ENCODE data around the gene HDAC7.
"Not testable (repeated sequence)": the region's sequence is repeated elsewhere in the genome, so short reads cannot be mapped to it uniquely, and the experiment has no call there.

Gene HDAC7

DNA sequence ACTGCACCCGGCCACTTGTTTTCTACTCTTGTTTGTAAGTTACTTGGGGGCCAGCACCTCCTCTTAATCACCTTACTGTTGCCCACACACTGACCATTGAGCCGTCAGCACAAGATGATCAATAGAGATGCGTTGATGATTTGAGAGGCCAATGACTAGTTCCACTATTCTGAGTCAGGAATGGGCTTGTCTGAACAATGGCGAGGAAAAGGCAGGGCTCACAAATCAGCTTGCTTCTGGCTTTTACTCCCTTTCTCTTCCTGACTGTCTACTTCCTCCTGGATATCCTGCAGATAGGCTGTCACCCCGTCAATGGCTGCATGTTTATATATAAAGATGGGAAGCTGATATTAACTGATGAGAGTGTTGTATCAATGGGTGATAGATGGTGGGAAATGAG, 29.1 kb upstream of the HDAC7 start:
- no peak for DNase-seq

DNA sequence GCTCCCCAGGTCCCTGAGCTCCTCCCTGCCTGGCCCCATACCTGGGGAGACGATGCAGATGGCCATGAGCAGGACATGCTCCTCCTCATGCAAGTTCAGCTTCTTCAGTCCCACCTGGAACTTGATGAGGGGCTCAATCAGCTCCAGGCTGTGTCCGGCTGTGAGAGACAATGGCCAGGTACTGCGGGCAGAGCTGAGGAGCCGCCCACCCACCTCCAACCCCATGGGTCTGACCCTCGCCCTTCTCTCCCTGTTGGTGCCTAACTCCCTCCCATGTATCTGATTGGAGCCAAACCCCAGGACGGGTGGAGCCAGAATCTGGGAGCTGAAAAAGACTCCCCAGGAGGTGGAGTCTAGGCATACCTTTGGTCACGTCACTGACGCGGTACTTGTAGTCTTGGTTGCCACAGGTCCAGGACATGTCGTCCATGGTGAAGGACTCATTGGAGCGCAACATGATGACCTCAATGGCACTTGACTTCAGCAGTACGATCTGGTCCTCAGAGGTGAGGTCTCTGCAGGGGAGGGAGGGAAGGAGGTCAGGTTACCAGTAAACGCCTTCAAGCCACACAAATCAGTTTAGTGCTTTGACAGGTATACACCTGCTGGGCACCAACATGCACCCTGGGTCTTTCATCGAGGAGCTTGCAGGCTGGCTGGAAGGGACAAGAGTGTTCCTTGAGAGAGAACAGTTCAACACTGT, 26.7 kb upstream of the HDAC7 start:
- DNase-seq = no peak

DNA sequence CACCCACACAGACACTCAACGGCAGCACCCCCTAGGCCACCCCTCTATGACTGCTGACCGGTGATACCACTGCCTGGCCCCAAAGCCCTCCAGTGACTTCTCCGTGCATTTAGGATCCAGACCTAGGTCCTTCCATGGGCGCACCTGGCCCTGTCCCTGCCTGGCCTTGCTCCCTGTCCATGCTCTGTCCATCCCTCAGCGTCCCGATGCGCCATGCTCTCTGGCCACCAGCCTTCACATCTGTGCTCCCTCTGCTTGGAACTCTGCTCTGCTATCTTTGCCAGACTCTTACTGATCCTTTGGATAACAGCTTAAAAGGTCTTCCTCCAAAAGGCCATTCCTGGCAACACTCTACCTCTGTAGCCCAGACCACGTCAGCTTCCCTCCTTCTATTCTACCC, 25.4 kb upstream of the HDAC7 start:
- no peak for DNase-seq

DNA sequence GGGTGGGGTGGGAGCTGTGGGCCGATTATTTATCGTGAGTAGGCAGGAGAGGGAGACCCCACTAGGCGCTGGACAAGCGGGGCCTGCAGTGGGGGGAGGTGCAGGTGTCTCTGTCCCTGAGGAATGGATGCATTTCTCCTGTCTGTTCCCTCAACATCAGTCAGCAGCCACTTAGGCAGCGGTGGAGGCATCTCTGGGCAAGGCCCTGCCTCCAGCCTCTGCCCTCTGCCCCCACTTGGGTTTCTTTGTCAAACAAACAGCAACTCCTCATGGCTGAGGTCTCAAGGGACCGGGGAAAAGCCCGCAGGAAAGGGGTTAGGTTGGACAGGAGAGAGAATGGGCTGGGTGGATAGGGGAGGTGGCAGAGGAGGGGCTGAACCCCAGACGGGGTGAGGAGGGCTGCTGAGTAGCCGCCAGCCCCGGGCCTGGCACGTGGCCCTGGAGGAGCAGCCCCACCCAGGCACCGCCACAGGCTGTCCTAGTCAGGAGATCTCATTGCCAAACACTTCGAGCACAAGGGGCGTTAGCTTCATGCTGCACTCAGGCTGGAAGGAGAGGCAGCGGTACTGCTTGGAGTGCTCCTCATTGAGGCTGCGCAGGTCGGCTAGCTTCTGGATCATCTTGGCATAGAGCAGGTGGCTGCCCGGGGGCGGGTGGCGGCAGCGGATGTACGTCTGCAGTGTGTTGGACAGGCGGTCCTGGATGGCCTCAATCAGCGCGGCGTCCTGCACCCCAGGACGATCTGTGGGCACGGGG, 24.7 kb upstream of the HDAC7 start:
- no peak for DNase-seq

DNA sequence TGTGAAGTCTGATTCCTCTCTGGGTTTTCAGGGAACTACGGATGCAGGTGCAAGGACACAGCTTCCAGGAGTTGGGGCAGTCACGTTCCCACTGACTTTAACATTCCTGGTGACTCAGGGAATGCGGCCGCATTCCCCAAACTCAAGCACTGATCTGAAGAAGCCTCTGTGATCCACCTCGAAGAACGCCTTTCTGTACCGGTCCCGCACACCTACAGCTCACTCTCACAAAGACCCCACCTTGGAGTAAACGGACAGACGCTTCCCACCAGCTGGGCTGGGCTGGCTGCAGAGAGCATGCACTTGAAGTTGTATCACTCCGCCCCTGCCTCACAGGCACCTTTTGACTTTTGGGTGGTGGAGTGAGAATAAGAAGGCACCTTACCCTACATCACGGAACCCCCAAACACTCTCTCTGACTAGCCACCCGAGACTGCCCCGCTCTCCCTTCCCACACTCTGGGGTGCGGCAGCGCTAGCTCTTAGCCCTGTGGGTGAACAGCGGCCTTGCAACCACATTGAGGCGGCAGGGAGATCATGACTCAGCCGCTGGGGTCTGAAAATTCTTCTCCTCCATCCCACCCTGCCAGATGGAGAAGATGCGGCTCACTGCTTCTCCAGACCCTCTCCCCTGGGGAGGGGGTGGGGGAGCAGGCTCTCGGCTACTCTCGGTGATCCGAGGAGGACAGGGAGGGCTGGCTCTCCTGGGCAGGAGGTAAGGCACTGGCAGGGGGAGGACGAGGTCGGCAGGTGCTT, 23.7 kb upstream of the HDAC7 start:
- no peak for DNase-seq

DNA sequence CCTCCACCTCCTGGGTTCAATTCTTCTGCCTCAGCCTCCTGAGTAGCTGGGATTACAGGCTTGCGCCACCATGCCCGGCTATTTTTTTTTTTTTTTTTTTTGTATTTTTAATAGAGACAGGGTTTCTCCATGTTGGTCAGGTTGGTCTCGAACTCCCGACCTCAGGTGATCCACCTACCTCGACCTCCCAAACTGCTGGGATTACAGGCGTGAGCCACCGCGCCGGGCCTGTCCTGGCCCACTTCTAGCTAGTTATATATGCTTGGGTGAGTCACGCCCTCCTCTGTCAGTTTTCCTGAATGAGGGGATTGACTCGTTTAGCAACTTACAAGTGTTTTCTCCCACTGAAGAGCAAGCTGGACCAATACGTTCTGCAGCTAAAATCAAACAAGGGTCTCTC, 22.8 kb upstream of the HDAC7 start:
- not testable (repeated sequence) for DNase-seq

DNA sequence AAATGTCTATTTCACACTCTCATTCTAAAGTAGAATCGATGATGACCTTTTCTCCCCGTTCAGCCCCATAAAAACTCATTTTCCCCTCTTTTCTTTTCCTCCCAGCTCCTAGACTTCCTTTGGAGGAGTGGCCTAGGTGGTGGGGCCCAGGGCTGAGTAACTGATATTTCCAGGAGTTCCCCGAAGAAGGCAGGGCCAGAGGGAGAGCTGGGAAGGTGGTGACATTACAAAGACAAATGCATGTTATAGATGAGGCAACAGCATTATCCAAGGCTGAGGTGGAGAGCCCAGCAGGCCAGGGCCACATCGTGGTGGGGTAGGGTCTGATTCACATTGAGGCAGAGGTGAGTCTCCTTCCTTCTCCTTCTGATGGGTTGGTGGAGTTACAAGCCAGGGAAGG, 22.2 kb upstream of the HDAC7 start:
- DNase-seq = no peak

DNA sequence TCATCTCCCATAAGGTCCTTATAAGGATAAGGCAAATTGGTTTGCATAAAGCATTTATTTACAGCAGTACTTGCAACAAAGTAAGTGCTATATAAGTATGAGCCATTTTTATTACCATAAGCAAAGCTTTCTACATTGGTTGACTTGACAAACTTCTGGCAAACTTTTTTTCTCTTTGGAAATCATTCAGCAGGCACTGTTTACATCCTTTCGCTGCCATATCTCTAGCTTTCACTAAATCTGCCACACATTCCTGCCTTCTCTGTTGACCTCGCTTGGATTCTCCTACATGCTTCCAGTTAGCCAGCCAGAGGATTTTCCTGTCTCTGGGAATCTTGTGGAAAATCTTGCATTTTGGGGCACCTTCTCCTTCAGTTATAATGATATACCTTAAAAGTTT, 21.8 kb upstream of the HDAC7 start:
- DNase-seq = no peak

DNA sequence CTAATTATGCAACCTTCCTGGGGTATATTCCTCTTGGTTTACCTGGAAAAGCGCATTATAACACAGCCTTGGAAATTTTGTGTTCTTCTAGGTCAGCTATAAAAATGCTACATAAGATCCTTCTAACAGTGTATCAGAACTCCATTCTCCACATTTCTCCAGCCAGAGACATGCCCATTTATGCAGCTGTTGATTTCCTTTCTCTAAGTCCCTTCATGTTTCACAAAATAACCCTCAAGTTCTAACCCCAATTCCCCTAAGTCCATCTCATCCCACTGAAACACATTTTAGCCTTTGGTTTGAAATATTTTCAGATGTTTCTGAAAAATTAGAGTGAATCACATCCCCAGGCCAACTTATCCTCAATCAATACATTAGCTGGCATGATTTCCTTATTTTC, 20.9 kb upstream of the HDAC7 start:
- DNase-seq = no peak

DNA sequence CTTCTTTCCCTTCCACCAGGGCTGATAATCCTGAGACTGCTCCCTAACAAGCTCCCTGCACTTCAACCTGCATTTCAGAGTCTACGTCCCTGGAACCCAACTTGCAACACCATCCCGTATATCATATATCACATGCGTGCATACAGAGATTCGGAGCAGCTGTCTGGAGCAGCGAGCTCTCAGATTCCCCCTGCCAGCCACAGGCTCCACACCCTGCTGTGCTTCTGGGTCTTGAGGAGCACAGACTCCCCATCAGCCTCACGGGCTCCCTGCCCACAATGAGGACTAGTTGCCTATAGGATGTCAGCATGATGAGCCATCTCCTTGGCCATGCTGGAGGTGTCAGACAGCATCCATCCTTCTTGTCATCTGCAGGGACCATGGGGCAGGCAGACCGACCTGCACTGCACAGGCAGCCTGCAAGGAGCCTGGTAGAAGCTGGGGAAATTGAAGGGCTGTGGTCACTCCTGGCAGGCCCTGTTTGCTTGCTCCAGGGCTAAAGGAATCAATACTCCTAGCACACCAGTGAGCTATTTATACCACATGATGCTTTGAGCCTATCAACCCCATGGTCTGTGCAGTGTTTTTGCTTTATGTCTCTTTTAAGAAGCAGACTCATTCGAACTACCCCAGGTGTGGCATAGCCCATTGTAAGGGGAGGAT, 19.6 kb upstream of the HDAC7 start:
- no peak for DNase-seq

DNA sequence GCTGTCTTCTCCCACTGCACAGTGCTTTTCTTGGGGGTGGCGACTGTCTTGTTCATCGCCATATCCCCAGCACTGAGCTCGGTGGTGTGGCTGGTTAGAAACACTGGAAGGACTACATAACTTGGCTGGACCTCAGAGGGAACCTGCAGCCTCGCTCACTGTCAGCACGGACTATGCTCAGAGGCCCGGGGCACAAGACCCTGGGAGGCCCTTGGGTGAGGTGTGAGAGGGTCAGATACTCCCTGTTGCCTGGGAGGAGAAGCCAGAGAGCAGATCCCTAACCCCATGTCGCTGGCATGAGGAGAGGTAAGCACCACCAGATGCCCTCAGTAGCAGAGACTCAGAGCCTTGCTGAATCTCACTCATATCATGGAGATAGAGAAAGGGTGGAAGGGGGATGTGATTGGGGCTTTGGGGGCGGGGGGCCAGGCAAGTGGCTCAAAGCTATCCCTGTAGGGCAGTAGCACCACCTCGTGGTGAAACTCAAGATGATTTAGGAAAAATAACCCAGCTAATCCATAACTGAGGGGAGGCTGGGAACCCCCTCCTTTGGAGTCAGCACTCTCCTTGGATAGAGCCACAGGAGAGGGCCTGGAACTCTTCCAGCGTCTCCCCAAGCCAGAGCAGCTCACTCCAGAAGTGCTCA, 18.7 kb upstream of the HDAC7 start:
- DNase-seq = peak; percentile 31

DNA sequence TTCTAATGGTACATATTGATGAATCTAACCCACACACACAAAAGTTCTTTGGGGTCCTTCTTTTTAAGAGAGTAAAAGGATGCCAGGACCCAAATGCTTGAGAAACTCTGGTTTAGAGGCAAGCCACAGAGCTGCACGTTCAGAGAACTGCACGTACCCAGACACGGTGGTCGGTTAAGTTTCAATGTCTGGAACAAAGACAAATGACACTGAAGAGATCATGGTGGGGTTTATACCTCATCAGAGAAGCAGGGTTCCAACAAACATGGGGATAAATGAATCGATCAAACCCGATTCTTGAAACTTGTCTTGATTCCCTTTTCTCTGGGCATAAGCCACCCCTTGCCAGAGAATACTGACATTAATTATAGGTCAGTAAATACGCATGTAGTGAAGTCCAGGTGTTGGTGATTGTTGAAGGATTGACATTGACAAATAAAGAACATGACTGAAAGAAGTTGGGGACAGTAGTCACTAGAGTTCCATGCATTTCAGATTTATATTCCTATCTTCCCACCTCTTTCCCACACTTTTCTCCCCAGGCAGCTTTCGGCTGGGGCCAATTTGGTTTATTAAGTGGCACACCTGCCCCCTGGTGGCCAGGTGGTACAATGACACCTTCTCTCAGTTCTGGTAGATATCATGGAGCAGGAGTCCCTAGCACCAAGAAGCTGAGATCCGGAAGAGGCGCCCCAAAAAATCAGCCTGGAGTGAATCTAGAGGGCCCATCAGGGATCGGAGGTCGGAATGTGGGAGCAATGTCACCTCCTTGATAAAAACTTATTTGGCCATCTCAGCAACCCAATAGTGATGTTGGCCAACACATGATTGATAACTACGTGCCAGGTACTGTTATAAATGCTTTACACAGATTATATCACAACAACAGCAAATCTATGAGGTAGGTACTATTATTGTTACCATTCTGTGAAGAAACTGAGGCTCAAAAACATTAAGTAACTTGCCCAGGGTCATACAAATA, 17.8 kb upstream of the HDAC7 start:
- DNase-seq = peak; percentile 61

DNA sequence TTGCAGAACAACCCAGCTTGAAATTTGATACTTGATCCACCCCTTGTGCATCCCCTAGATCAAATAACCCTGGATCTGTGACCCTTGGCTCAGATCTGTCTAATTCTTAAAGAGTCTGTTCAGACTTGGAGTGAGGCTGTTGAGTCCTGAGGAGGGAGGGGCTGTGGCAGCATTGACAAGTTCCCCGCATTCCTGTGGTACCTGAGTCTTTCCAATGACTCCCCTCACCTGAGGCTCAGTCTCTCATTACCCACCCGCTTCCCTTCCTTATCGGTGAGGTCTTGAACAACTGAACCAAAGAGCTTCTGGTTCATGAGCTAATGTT, 16.1 kb upstream of the HDAC7 start:
- DNase-seq = no peak

DNA sequence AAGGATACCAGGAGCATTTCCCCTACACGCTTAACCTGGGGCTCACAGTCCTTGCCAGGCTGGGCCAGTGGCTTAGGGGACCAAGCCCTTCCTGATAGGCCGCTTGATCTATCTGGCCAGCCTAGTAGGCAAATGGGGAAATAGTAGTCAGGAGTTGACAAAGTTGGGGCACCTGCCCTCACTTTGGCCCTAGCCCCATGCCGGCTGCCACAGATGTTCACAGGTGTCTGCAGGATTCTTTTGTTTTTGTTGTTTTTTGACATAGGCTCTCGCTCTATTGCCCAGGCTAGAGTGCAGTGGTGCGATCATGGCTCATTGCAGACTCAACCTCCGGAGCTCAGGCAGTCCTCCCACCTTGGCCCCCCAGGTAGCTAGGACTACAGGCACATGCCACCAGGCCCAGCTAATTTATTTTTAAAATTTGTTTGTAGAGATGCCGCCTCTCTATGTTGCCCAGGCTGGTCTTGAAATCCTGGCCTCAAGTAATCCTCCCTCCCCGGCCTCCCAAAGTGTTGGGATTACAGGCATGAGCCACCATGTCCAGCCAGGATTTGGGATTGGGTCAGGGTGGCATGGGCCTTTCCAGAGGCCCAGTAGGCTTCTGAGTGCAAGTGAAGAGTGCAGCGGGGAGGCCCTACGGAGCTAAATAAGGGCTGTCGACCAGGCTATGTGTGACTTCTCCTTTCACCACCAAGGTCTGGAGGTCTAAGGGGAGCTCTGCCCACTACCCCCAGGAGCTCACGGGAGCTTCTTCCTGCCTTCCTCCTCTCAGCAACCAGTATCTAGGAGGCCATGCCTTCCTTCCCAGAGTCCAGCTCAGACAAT, 15.5 kb upstream of the HDAC7 start:
- DNase-seq = no peak

DNA sequence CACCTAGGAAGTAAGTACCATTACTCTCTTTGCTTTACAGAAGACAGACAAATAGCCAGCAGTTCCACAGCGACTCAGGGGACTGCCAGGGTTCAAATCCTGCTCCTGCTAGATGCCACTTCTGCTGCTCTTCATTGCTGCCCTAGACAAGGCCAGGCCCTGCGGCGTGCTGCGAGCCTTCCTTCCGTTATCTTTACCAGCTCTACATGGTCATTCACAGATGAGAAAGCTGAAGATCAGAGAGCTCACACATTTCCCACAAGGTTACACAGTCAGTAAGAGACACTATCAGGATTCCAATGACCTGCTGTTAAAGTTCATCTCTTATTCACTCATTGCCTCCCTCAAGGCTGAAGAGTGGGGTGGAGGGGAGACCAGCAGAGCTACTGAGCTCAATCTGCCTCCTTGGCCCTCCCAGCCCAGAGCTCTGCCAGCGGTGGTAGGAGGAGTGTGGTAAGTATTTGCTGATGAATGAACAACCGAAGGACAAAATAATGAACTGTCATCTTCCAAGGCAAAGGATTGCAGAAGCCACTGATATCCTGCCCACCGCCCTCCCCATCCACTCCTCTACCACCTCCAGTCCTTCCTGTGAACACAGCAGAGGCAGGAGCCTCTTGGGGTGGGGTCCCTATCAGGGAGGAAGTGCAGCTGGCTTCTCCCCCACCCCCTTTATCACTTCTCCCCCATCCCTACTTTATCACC, 14.6 kb upstream of the HDAC7 start:
- DNase-seq = no peak

DNA sequence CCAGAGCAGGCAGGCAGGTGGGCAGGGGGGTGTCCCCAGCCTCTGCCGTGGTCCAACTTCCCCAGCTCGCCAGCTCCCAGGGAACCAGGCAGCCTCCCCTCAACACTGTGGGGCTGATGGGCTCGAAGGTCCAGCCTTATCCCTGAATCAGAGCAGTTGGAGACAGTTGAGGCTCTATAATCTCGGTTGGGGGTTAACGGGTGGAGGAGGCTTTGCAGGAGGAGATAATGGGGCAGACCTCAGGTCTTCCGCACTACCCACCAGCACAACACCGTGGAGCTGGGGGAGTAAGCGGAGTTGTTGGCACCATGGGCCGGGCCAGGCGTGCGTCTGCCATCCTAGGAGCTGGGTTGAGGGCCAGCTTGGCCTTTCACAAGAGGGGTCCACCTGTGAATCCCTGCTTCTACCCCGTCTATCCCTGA, 13.9 kb upstream of the HDAC7 start:
- DNase-seq = no peak

DNA sequence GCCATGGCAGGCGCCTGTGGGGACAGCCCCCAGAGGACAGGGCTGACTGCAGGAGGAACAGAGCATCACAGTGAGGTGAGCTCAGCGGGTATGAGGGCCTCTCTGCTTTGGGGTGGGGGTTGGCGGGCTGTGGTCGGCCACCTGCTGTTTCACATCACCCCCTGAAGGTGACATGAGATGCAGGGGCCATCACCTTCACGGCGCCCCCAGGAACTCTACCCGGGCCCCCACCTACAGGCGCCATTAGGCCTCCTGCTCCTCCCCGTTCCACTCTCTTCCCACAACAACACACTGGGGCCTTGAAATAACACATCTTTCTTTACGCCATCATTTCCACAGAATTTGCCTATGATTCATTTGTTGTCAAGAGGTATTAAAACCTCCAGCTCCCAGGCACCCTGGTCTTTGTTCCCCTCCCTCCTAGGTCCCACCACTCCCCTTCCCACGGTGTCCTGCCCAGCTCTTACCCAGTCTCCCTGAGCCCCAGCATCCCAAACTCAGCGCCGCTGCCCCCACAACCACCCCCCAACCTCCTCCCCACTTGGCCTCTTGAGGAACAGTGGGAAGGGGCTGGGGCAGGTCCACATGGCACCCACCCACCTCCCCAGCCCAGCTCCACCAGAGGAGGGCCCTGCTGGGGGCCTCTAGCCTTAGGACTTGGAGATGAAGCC, 12.7 kb upstream of the HDAC7 start:
- DNase-seq = no peak

DNA sequence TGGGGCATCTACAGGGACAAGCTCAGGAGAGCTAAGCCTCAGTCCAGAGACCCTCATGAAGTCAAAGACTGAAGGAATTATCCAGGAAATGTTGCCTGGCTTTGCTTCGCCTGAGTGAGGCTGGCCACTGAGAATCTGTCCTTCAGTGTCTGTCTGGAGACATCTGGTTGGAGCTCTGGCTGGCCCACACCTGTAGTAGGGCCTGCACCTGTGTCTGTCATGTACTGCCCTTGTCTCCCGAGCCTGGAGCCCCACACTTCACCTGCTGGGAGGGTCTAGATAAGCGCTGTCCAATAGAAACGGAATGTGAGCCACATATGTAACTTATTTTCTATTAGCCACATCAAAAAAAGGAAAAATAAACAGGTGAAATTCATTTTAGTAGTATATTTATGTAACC, 9.9 kb upstream of the HDAC7 start:
- DNase-seq = no peak

DNA sequence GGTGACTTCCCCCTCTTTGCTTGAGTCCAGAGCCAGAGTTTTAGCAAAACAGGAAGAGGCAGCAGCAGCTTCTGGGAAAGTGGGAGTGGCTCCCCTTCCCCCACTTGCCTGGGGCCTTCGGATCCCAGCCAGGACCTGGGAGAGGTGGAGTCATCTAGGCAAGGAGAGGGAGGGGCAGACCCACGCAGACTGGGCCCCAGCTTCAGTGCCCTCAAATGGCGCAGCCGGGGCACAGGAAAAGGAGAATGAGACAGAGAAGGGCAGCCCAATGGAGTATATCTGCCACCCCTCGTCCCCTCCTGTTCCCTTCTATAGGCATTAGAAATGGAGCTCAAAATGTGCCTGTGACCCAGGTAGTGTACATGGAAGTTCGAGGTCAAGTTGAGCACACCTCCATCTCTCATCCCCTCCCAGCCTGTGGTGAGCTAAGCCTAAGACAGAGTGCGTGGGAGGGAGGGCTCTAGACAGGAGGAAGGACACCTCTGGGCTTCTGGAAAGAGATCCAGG, 9.3 kb upstream of the HDAC7 start:
- no peak for DNase-seq

Data from CD4-positive, alpha-beta T cell treated with Interferon gamma for 1 hour (primary cell).